Measurements from ENCODE around the gene ZSWIM4. TPM values are rescaled to one million over a fixed set of nuclear protein-coding genes. Genes with fewer than 3 reads are reported as not detected.

Gene ZSWIM4
- total and polyA plus RNA-seq, 2 of the 13 experiments (the other 11 are each of a cell fraction or from before 2014, with no cell fraction given) = 0.33 to 0.86 TPM

- TF ChIP-seq ZBTB40 (IDR thresholded peaks at IDR 0.05) = no peak
- no peak for TF ChIP-seq ZBTB40 (CRISPR knock-in tag; IDR thresholded peaks at IDR 0.05)
- TF ChIP-seq ZNF235 (CRISPR knock-in tag; IDR thresholded peaks at IDR 0.05; ENCODE audit: borderline replicate concordance) = peak; percentile 44; the same call in 1 of the 2 replicates
- TF ChIP-seq, protein P1, sequence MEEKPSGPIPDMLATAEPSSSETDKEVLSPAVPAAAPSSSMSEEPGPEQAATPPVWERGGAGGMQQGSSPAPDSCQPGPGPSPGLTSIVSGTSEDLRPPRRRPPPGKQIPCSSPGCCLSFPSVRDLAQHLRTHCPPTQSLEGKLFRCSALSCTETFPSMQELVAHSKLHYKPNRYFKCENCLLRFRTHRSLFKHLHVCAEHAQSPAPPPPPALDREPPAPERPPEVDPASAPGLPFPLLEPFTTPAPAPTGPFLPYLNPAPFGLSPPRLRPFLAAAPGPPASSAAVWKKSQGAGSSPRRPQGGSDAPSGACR (CRISPR knock-in tag; IDR thresholded peaks at IDR 0.05) = peak; percentile 50; the same call in 1 of the 2 replicates
- peak; percentile 75; the same call in 1 of the 2 replicates for TF ChIP-seq ZNF383 (CRISPR knock-in tag; IDR thresholded peaks at IDR 0.05; ENCODE audit: borderline replicate concordance)
- TF ChIP-seq ZKSCAN1 (IDR thresholded peaks at IDR 0.05; ENCODE audit: low read length) = no peak
- peak; percentile 87; the same call in 1 of the 2 replicates for TF ChIP-seq SP140L (CRISPR knock-in tag; IDR thresholded peaks at IDR 0.05; ENCODE audit: borderline replicate concordance)
- TF ChIP-seq RBM39 (IDR thresholded peaks at IDR 0.05; ENCODE audit: low read depth, low read length, poor library complexity, severe bottlenecking) = peak; percentile 77
- TF ChIP-seq ZMAT3 (CRISPR knock-in tag; conservative IDR thresholded peaks at IDR 0.05) = peak; percentile 80
- TF ChIP-seq ELF3 (CRISPR knock-in tag; IDR thresholded peaks at IDR 0.05) = peak; percentile 66
- peak; percentile 63; the same call in 1 of the 2 replicates for TF ChIP-seq MYC (CRISPR knock-in tag; IDR thresholded peaks at IDR 0.05; ENCODE audit: borderline replicate concordance)
- TF ChIP-seq KMT2A (CRISPR knock-in tag; IDR thresholded peaks at IDR 0.05) = peak; percentile 34; the same call in 1 of the 2 replicates
- 0 out of 2 replicates have a peak, but pooled peaks have one; percentile 29 for TF ChIP-seq AHR (CRISPR knock-in tag; IDR thresholded peaks at IDR 0.05)
- TF ChIP-seq, protein P2, sequence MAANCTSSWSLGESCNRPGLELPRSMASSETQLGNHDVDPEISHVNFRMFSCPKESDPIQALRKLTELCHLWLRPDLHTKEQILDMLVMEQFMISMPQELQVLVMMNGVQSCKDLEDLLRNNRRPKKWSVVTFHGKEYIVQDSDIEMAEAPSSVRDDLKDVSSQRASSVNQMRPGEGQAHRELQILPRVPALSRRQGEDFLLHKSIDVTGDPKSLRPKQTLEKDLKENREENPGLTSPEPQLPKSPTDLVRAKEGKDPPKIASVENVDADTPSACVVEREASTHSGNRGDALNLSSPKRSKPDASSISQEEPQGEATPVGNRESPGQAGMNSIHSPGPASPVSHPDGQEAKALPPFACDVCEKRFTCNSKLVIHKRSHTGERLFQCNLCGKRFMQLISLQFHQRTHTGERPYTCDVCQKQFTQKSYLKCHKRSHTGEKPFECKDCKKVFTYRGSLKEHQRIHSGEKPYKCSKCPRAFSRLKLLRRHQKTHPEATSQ (CRISPR knock-in tag; IDR thresholded peaks at IDR 0.05; ENCODE audit: borderline replicate concordance) = peak; percentile 58; the same call in 1 of the 2 replicates
- TF ChIP-seq ZFP62 (CRISPR knock-in tag; IDR thresholded peaks at IDR 0.05) = no peak
- TF ChIP-seq RAD21 (CRISPR knock-in tag; IDR thresholded peaks at IDR 0.05) = peak; percentile 100
- TF ChIP-seq SNAI1 (CRISPR knock-in tag; IDR thresholded peaks at IDR 0.05; ENCODE audit: borderline replicate concordance) = no peak
- TF ChIP-seq FOXC1 (CRISPR knock-in tag; IDR thresholded peaks at IDR 0.05; ENCODE audit: borderline replicate concordance) = peak; percentile 35; the same call in 1 of the 2 replicates
These were observed 85.1 kb downstream of the ZSWIM4 start (continued) for GRCh38 chr19:13880059-13881043.
